ENCODE data around the gene ZNF423.

The ZNF423 gene

DNA sequence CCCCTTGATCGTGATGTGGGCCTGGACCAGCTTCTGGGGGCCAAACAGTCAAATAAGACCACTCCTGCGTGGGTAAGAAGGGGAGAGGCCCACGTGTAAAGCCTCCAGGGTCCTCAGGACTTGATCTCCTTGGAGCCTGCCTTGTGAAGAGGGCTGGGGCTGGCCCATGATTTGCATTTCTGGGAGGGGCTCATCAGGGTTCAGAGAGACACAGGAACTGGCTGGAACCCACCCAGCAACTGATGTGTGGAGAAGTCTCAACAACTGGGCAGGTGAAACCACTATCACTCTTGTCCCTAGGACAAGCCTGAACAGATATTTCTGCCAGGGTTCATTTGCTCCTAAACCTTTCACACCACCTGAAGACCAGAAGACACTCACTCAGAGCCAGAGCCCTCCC lies 214.7 kb downstream of the ZNF423 start:
- Histone ChIP-seq H3K36me3 (ENCODE audit: control insufficient read depth in 1 of 2, insufficient read depth in 2 of 2, low read length in 2 of 2) (no peaks in the 10 kb centered on the region), H3K27ac (ENCODE audit: low read depth, low read length) (no peak overlapping the region), H3K9ac (ENCODE audit: low read depth in 1 of 2, low read length in 2 of 2) (no peak overlapping the region), H3K4me3 (ENCODE audit: low read depth in 1 of 2, low read length in 2 of 2) (no peak overlapping the region), H3K27me3 (ENCODE audit: control insufficient read depth in 1 of 2, insufficient read depth in 2 of 2, low read length in 2 of 2) (no peaks in the 10 kb centered on the region), H3K4me1 (ENCODE audit: control insufficient read depth in 1 of 2, insufficient read depth in 2 of 2, low read length in 2 of 2) (peaks cover 0 to 5% of the 10 kb centered on the region in 2 donors), H3K9me3 (ENCODE audit: control insufficient read depth in 1 of 2, low read length in 2 of 2) (peaks cover 0 to 3% of the 10 kb centered on the region in 2 donors)

GRCh38 chr16:49640581-49640980 lies 215.3 kb downstream of the ZNF423 start:
- peaks cover 0 to 5% of the 10 kb centered on the region in 2 donors for H3K4me1 ChIP-seq (ENCODE audit: control insufficient read depth in 1 of 2, insufficient read depth in 2 of 2, low read length in 2 of 2)
- H3K9ac ChIP-seq (ENCODE audit: low read depth in 1 of 2, low read length in 2 of 2), result no peak overlapping the region
- H3K27me3 ChIP-seq (ENCODE audit: control insufficient read depth in 1 of 2, insufficient read depth in 2 of 2, low read length in 2 of 2), result no peaks in the 10 kb centered on the region
- no peak overlapping the region for H3K4me3 ChIP-seq (ENCODE audit: low read depth in 1 of 2, low read length in 2 of 2)
- H3K27ac ChIP-seq (ENCODE audit: low read depth, low read length), result no peak overlapping the region
- no peaks in the 10 kb centered on the region for H3K36me3 ChIP-seq (ENCODE audit: control insufficient read depth in 1 of 2, insufficient read depth in 2 of 2, low read length in 2 of 2)
- no peaks in the 10 kb centered on the region for H3K9me3 ChIP-seq (ENCODE audit: control insufficient read depth in 1 of 2, low read length in 2 of 2)

DNA sequence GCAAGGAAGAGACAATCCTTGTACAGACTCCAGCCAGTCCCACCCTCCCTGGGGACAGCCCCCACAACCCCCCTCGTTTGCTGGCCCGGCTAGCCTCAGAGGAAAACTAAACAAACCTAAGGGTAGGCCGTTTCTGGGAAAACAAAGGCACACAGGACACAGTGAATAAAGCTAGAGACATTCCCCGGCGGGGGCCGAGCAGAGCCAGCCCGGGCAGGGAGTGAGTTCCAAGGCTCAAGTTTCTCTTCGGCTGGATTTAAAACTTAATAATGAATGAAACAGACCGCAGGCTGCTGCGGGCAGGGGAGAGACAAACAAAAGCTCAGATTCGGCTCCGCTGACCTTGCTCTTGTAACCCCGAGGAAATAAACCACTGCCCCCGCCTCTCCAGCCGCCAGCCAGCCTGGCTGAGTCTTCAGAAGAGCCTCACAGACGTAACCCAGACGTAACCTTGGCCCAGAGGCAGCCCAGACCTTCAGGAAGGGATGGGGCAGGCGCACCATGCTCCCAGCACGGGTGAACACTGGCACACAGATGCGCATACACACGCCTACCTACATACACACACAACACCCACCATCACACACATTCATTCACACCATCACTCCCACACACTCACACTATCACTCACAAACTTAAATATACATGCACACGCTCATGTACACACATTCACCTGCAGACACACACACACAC lies 216.0 kb downstream of the ZNF423 start:
- no peak overlapping the region for H3K9ac ChIP-seq (ENCODE audit: low read depth in 1 of 2, low read length in 2 of 2)
- H3K27me3 ChIP-seq (ENCODE audit: control insufficient read depth in 1 of 2, insufficient read depth in 2 of 2, low read length in 2 of 2), result no peaks in the 10 kb centered on the region
- no peaks in the 10 kb centered on the region for H3K9me3 ChIP-seq (ENCODE audit: control insufficient read depth in 1 of 2, low read length in 2 of 2)
- no peaks in the 10 kb centered on the region for H3K36me3 ChIP-seq (ENCODE audit: control insufficient read depth in 1 of 2, insufficient read depth in 2 of 2, low read length in 2 of 2)
- peaks cover 0 to 5% of the 10 kb centered on the region in 2 donors for H3K4me1 ChIP-seq (ENCODE audit: control insufficient read depth in 1 of 2, insufficient read depth in 2 of 2, low read length in 2 of 2)
- peak overlapping the region; percentile 14 for H3K27ac ChIP-seq (ENCODE audit: low read depth, low read length)
- no peak overlapping the region for H3K4me3 ChIP-seq (ENCODE audit: low read depth in 1 of 2, low read length in 2 of 2)

DNA sequence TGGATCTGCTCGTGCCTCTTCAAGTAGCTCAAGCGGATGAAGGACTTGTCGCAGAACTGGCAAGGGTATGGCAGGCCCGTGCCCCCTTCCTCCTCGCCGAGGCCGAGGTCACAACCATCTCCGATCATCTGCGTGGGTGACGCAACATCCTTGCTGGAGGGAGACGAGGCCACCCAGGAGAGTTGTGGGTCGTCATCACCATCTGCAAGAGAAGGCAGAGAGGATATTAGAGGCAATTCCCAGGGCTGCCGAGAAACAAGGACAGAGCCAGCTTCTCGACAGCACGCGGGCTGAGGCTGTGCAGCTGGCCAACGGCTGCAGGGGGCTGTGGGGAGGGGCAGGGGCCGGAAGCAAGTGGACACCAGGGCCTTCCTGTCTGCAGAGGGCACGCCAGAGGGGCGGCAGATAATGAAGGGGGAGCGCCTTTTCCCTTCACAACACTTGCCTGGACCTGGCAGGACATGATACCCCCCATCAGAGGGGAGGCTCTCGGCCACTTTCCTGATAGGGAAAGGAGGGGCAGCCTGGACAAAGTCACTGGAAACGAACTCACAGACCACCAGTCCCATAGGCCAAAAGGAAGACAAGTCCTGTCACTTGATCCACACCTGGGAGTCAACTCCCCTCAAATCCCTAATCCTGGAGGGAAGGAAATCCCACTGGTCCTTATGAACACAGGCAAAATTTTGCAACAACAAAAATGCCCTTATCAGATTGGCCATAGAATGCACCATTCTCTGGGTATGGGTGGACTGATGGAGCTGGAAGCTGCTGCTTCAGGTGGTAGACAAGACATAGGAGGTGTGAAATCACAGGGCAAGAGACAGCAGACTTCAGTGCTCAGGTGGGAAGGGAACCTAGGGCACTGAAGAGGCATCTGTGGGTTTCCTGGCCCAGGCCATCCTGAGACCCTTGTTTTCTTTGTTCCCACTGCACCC lies 217.0 kb downstream of the ZNF423 start:
- Histone ChIP-seq H3K36me3 (ENCODE audit: control insufficient read depth in 1 of 2, insufficient read depth in 2 of 2, low read length in 2 of 2) (no peaks in the 10 kb centered on the region), H3K9me3 (ENCODE audit: control insufficient read depth in 1 of 2, low read length in 2 of 2) (no peaks in the 10 kb centered on the region), H3K4me3 (ENCODE audit: low read depth in 1 of 2, low read length in 2 of 2) (no peak overlapping the region), H3K27ac (ENCODE audit: low read depth, low read length) (no peak overlapping the region), H3K27me3 (ENCODE audit: control insufficient read depth in 1 of 2, insufficient read depth in 2 of 2, low read length in 2 of 2) (no peaks in the 10 kb centered on the region), H3K9ac (ENCODE audit: low read depth in 1 of 2, low read length in 2 of 2) (no peak overlapping the region), H3K4me1 (ENCODE audit: control insufficient read depth in 1 of 2, insufficient read depth in 2 of 2, low read length in 2 of 2) (peaks cover 0 to 5% of the 10 kb centered on the region in 2 donors)

GRCh38 chr16:49637933-49638672 lies 217.8 kb downstream of the ZNF423 start:
- no peak overlapping the region for H3K27ac ChIP-seq (ENCODE audit: low read depth, low read length)

DNA sequence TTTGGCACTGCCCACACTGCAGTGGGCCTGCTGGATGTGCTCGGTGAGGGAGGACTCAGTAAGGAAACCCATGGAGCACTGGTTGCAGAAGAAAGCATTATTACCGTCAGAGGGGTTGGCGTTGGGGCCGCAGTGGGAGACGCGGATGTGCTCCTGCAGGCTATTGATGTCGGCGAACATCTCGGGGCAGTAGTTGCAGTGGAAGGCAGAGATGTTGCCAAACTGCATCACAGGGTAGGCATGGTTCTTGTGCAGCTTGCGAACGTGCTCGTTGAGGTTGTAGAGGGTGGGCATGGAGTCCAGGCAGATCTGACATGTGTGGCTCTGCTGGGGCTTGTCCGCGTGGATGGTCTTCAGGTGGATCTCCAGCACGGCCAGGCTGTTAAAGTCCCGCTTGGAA lies 218.4 kb downstream of the ZNF423 start:
- Histone ChIP-seq H3K4me3 (ENCODE audit: low read depth in 1 of 2, low read length in 2 of 2) (no peak overlapping the region), H3K9ac (ENCODE audit: low read depth in 1 of 2, low read length in 2 of 2) (no peak overlapping the region), H3K27me3 (ENCODE audit: control insufficient read depth in 1 of 2, insufficient read depth in 2 of 2, low read length in 2 of 2) (no peaks in the 10 kb centered on the region), H3K36me3 (ENCODE audit: control insufficient read depth in 1 of 2, insufficient read depth in 2 of 2, low read length in 2 of 2) (no peaks in the 10 kb centered on the region), H3K27ac (ENCODE audit: low read depth, low read length) (no peak overlapping the region), H3K9me3 (ENCODE audit: control insufficient read depth in 1 of 2, low read length in 2 of 2) (no peaks in the 10 kb centered on the region), H3K4me1 (ENCODE audit: control insufficient read depth in 1 of 2, insufficient read depth in 2 of 2, low read length in 2 of 2) (peaks cover 0 to 5% of the 10 kb centered on the region in 2 donors)

More at GRCh38 chr16:49637933-49638672, 217.8 kb downstream of the ZNF423 start:
- H3K9ac ChIP-seq (ENCODE audit: low read depth in 1 of 2, low read length in 2 of 2), result no peak overlapping the region
- H3K36me3 ChIP-seq (ENCODE audit: control insufficient read depth in 1 of 2, insufficient read depth in 2 of 2, low read length in 2 of 2), result no peaks in the 10 kb centered on the region
- H3K27me3 ChIP-seq (ENCODE audit: control insufficient read depth in 1 of 2, insufficient read depth in 2 of 2, low read length in 2 of 2), result no peaks in the 10 kb centered on the region
- H3K4me3 ChIP-seq (ENCODE audit: low read depth in 1 of 2, low read length in 2 of 2), result no peak overlapping the region
- peaks cover 0 to 5% of the 10 kb centered on the region in 2 donors for H3K4me1 ChIP-seq (ENCODE audit: control insufficient read depth in 1 of 2, insufficient read depth in 2 of 2, low read length in 2 of 2)
- H3K9me3 ChIP-seq (ENCODE audit: control insufficient read depth in 1 of 2, low read length in 2 of 2), result no peaks in the 10 kb centered on the region

- Histone ChIP-seq H3K9ac (ENCODE audit: low read depth in 1 of 2, low read length in 2 of 2) (no peak overlapping the region), H3K27me3 (ENCODE audit: control insufficient read depth in 1 of 2, insufficient read depth in 2 of 2, low read length in 2 of 2) (no peaks in the 10 kb centered on the region), H3K27ac (ENCODE audit: low read depth, low read length) (no peak overlapping the region), H3K36me3 (ENCODE audit: control insufficient read depth in 1 of 2, insufficient read depth in 2 of 2, low read length in 2 of 2) (no peaks in the 10 kb centered on the region), H3K4me3 (ENCODE audit: low read depth in 1 of 2, low read length in 2 of 2) (no peak overlapping the region), H3K9me3 (ENCODE audit: control insufficient read depth in 1 of 2, low read length in 2 of 2) (no peaks in the 10 kb centered on the region), H3K4me1 (ENCODE audit: control insufficient read depth in 1 of 2, insufficient read depth in 2 of 2, low read length in 2 of 2) (peaks cover 0 to 5% of the 10 kb centered on the region in 2 donors)
Measured at GRCh38 chr16:49636608-49637007, 219.3 kb downstream of the ZNF423 start.

GRCh38 chr16:49635591-49636581 lies 220.0 kb downstream of the ZNF423 start:
- Histone ChIP-seq H3K36me3 (ENCODE audit: control insufficient read depth in 1 of 2, insufficient read depth in 2 of 2, low read length in 2 of 2) (no peaks in the 10 kb centered on the region), H3K27me3 (ENCODE audit: control insufficient read depth in 1 of 2, insufficient read depth in 2 of 2, low read length in 2 of 2) (no peaks in the 10 kb centered on the region), H3K27ac (ENCODE audit: low read depth, low read length) (no peak overlapping the region), H3K9ac (ENCODE audit: low read depth in 1 of 2, low read length in 2 of 2) (no peak overlapping the region), H3K9me3 (ENCODE audit: control insufficient read depth in 1 of 2, low read length in 2 of 2) (no peaks in the 10 kb centered on the region), H3K4me3 (ENCODE audit: low read depth in 1 of 2, low read length in 2 of 2) (no peak overlapping the region), H3K4me1 (ENCODE audit: control insufficient read depth in 1 of 2, insufficient read depth in 2 of 2, low read length in 2 of 2) (peaks cover 0 to 5% of the 10 kb centered on the region in 2 donors)

DNA sequence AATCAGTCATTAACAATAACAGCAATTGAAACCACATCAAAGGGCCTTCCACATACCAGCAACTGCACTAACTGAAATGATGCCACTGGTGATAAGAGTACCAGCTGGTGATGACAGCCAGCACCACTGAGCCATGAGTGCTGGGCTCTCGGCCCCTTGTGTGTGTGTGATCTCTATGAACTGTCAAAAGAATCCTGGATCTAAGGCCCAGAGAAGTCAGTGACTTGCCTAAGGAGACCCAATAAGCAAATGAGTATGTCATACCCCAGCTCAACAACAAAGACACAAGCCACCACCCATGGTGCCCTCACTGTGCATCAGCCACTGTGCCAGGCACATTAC lies 220.9 kb downstream of the ZNF423 start:
- no peak overlapping the region for H3K27ac ChIP-seq (ENCODE audit: low read depth, low read length)
- H3K9me3 ChIP-seq (ENCODE audit: control insufficient read depth in 1 of 2, low read length in 2 of 2), result no peaks in the 10 kb centered on the region
- no peak overlapping the region for H3K4me3 ChIP-seq (ENCODE audit: low read depth in 1 of 2, low read length in 2 of 2)
- H3K9ac ChIP-seq (ENCODE audit: low read depth in 1 of 2, low read length in 2 of 2), result no peak overlapping the region
- no peaks in the 10 kb centered on the region for H3K27me3 ChIP-seq (ENCODE audit: control insufficient read depth in 1 of 2, insufficient read depth in 2 of 2, low read length in 2 of 2)
- H3K4me1 ChIP-seq (ENCODE audit: control insufficient read depth in 1 of 2, insufficient read depth in 2 of 2, low read length in 2 of 2), result peaks cover 0 to 2% of the 10 kb centered on the region in 2 donors
- H3K36me3 ChIP-seq (ENCODE audit: control insufficient read depth in 1 of 2, insufficient read depth in 2 of 2, low read length in 2 of 2), result no peaks in the 10 kb centered on the region
